HG02623 (cell line): ENCODE measurements around the gene TMEM31.

ENCODE experiments used
- ATAC-seq: cut with Tn5 transposase; IDR thresholded peaks from one replicate; pipeline ENCODE4 v1.9.1; 2021; ENCODE audit warnings: moderate library complexity; ENCODE audit not compliant: unreplicated experiment

TMEM31 gene, protein sequence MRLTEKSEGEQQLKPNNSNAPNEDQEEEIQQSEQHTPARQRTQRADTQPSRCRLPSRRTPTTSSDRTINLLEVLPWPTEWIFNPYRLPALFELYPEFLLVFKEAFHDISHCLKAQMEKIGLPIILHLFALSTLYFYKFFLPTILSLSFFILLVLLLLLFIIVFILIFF

DNA sequence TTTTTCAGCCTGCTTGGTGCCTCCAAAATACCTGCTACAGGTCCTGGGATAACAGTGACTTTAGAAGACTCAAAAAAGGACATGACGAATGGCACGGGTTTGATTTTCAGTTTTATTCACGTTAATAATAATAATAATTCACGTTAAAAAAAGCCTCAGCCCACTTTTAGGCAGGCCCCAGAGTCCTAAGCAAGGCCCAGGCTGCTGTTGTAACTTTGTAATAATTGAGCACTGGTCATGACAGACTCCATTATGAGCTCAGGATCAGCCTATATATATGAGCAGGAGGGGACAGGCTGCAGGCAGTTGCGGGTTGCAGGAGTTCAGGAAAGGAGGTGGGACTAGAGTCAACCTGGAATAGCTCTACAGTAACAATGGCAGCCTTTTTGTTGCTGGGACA, at the start of gene TMEM31:
Gene TMEM31, plus strand, starts transcription at position 301 of the 400 bp plus-strand sequence. CDS start 1,350 bp downstream, outside the sequence.
- ATAC-seq, result no peak

DNA sequence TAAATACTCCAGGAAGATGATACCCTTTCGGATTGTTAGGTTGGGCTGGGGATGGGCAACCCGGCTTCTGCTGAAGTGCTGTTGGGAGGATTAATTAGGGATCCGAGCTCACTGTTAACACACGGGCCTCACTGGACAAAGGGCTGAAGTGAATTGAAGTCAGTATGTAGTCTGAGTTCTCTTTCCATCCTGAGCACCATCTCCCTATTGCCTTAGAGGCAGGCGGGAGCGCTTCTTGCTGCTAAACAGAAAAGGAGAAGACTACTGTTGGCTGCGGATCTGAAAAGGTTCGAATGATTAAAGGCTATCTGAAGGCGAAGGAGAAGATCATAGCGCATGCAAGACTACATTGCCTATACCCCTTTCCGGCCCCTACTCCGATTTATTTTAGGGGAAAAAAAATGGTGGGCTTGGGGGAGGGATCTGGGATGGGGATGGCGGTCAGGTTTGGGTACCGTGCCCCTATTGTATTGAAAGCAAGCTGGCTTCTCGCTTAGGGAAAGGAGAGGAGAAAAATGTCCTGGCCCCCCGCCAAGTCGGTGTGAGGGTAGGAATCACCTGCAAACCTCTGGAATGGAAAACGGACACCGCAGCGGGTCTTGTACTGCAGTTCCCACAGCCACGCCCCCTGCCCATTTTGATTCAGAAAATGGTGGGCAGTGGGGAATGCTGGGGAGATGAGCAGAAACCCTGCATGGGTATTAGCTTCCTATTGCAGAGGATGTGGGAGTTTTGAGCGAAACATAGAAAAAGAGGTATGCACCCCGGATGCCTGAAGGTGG, 46.5 kb upstream of the TMEM31 start:
- no peak for ATAC-seq

DNA sequence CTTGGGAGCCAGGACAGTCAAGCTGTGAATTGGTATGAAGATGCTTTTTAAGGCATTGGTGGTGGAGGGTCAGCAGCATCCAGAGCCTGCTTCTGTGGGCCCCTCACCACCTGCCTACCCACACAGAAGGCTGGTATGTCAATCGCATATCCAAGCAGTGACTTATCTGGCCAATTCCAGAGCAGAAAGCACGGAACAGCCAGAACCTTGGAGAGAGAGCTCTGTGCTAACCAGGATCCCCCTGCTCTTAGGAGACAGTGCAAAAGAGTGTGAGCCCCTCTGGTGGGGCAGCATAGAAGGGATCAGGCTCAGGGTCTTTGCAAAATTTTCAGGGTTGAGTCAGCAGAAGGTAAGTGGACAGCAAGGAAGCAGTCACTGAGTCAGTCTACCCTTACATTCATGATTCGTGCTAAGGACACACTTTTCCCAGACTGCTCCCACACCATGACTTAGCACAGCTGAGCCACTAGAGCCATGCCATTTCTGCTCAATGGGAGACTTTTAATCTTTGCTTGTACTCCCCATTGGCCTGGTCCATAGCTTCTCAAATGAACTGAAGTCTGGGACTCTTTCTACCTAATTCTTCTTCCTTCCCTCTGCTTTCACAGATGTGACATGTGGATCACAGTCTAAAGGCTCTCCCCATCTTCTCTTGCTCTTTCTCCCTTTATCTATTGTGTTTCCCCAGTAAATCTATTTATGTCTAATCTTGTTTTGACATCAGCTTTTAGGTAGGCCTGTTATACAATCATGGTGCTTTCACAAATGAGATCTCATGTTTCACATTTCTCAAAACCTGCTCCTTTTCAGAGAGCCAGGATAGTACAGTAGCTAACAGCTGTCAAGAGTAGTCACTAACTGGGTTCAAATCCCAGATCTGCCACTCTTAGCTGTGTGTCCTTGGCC, 44.3 kb upstream of the TMEM31 start:
- ATAC-seq, result no peak

DNA sequence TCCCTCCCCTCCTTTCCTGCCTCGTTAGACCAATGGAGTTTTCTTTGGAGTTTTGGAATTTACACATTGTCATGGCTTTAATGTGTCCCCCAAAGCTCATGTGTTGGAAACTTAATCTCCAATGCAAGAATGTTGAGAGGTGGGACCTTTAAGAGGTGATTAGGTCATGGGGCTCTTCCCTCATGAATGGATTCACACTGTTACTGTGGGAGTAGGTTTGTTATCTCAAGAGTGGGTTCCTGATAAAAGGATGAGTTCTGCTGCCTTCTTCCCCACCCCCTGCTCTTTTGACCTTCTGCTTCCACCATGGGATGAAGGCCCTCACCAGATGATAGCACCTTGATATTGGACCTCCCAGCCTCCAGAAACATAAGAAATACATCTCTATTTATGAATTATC, 41.0 kb upstream of the TMEM31 start:
- no peak for ATAC-seq

DNA sequence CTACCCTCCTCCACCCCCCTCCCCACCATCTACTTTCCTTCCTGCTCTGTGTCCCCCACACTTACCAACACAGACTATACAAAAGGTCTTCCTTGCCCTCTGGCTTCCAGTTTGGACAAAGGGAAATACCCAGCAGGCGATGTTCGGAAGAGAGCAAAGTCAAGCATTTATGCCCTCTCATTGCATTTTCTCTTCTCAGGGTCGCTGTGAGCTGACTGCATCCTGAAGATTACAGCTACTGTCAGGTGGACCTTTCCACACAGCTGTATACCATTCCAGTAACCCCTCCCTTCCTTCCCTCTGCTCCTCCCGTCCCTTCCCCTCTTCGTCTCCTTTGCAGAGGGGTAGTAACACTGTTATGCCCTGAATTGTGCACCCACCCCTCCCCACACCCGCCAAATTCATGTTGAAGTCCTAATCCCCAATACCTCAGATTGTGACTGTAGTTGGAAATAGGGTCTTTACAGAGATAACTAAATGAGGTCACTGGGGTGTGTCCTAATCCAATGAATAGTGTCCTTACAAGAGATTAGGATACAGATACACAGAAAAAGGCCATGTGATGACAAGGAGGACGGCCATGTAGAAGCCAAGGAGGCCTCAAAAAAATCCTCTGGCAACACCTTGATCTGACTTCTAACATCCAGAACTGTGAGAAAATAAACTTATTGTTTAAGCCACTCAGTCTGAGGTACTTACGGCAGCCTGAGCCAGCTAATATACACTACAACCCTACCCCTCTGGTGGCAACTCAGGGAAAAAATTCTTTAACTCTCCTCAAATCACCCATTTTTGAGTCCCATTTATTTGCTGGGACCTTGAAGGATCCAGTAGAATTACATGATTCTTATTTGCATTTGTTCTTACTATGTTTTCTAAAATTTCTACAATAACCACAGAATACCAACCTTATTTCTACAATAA, 35.9 kb upstream of the TMEM31 start:
- ATAC-seq, result no peak

DNA sequence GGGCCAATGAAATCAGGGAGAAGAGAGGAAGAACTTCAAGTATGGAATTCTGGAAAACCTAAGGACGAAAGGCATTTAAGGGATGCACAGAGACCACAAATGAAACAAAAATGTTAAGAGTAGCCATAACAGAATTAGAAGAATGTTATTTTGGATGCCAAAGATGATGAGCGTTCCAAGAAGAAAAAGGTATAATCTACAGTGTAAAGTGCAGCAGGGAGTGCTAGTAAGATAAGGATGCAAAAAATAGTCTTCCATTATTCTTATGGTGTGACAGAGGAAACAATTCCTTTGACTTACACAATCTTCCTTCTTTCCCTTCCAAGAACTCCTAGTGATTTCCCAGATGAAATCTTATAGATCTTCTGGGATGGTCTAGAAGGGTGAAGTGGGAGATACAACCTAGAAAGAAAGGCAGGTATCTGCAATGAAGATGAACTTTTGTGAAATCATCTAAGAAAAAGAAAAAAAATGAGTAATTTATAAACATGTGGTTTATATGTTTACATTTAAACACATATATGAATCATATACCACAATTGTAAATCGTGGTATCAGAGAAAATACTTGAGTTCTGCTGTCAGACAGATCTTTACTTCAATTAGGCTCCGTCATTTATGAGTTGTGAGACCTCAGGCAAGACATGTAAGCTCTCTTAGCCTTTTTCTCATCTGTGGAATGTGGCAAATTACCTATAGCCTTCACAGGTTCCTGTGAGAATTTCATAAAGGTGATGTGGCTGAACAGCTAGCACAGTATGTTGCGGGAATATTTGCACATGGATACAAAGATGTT, 32.3 kb upstream of the TMEM31 start:
- no peak for ATAC-seq

DNA sequence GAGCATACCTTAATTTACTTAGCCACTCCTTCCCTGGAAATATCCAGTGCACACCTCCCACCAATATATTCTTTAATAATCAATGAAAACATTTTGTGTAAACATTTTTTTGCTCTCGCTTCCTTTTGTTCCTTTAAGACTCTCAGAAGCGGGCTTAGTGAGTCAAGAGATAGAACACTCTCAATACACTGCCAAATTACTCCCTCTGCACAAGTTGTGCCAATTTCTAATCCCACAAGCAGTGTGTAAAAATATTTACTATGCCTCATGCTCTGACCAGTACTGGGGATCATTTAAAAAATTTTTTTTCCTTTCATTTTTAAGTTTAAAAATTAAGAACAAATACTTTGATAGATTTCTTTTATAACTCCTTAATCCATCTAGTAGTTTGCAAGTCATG, 29.3 kb upstream of the TMEM31 start:
- ATAC-seq, result no peak

DNA sequence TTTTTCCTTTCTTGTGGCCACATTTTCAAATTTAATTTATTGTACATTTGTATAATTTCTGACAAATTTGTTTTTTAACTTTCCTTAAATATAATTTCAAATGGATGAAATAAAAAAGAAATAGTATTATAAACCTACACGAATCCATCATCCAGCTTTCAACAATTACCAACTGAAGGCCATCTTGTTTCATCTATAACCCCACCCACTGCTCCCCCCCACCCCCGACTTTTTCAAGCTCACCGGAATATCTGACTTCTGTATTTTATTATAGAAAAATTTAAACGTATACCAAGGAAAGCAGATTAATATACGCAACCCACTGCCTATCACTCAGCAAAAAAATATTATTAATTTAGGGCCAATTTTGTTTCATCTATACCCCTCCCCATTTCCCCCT, 25.3 kb upstream of the TMEM31 start:
- ATAC-seq, result no peak

DNA sequence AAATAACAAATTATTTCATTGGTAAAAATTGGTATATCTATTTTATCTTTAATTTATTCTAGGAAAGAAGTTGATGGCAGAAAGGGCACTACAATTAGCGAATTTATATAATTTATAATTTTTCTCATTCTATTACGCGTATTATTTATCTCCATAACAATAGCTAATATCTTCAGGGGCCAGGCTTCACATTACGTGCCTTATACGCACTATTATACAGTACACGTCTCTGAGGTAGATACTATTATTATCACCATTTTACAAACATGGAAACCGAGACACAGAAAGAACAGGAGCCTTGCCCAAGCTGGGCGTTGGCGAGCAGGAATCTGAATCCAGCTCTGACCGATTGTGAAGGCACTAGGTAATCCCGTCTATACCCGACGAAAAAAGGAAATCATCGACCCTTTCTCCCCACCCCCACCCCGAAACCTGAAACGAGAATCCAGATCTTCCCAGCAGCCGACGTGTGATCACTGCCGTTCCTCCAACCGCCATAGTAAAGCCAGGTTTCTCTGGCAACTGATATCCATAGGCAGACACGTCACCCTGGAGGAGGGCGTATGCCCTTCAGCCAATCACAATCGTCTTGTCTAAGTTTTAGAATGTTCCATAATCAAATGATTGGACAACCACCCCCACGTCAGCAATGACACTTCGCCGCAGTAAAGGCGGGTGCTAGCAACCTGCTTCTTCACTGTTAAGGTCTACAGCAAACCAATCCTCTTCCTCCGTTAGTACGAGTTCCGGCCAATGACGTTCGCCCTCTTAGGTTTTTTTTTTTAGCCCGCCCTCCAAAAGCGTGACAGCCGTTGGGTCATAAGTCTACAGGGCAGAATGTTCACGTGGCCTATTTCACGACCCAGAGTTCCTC, 24.3 kb upstream of the TMEM31 start, which contains the start of gene MORF4L2:
Gene MORF4L2, minus strand, starts transcription at position 501 of the 874 bp plus-strand sequence. CDS start 9,672 bp downstream, outside the sequence.
- ATAC-seq, result peak; percentile 91

DNA sequence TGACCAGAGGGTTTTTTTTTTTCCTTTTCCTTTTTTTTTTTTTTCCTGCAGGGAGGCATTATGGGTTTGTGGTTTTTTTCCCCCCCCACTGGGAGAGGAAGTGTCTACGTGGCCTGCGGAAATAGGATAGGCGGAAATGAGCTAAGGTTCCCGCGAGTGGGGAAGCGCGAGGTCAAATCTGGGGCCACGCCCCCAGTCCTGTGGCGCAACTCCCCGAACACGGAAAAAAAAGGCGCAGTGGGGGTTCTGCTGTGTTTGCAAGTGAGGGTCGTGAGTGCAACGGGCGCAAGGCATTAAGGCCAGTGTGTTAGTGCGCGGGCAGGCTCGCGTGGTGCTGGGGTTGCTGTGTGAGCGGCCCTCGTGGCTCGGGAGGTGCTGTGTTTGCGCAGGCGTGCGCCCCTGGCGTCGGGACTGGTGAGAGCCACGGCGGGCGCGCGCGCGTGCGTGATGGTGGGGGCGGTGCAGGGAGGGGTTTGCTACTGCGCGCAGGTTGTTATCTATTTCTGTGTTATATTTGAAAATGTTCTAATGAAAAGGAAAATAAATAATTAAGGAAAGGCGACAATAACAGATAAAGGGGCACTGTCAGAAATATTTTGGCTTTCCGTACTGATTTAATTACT, 23.5 kb upstream of the TMEM31 start:
- peak; percentile 48 for ATAC-seq

DNA sequence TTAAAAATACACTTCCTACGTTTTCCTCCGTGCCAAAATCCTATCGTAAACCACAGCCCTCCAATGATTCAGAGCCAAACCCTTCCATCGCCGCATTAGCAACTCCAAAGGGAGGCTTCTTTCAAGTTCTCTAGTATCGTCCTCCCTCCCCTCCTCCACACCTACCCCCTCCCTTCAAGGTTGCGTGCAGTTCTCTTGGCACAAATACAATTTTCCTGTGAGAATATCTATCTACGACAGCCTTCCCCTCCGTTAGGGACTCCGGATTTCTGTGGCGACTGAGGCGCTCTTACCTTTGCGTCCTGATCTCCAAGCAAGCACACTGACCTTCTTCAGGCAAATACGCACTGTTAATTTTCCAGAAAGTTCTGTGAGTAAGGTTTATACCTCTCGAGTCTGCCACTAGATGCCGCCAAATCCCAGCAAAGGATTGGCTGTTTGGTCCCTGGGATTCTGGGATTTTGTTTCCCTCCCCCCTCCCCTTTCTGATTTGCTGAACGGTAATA, 23.0 kb upstream of the TMEM31 start:
- ATAC-seq, result no peak

DNA sequence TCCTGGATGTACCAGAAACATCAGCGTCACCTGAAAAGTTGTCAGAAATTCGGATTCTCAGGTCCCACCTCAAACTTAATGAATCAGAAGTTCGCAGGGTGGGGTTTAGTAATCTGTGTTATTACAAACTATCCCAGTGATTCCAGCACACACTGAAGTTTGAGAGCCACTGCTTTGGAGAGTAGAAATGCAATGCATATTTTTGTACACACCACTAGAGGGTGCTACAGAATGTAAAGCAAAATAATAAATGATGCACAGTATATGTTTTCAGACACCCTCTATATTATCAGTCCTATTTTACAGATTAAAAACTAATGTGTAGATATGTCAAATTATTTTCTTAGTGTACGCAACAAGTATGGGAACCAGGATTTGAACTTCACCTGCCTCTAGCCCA, 21.8 kb upstream of the TMEM31 start:
- ATAC-seq, result no peak

DNA sequence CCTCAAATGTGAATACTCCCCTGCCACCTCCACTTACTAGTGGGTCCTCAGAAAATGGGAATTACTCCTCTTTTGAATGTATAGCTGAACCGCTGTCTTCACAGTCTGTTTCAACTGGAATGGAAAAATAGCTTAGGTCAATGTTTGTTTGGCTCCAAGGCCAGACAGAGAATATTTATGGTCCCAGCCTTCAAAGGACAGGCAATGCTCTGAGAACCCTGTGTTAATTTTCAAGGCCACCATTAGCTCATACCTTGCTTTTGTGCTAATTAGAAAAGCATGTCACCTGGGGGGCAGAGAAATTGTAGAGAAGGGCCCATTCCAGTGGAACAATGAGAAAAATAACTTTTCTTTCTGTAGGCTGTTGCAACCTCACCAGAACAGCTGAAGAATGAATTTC, 19.6 kb upstream of the TMEM31 start:
- ATAC-seq, result no peak

DNA sequence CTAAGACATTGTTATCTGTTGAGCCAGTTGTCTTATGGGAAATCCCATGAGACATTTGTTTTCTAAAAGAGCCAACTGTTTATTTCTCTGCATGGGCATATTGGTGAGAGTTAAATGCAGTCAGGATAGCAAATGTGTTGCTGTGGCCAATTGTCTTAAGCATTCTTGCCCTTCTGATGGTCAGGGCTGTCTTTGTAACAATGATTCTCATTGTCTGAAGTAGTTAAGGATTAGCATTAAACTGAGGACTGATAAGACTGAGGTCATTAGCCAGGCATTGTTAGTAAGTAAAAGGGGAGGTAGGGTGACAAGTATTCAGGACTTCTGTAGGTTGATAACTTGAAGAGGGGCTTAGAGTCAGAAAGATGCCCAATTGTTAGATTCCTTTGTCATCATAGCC, 13.0 kb upstream of the TMEM31 start:
- ATAC-seq, result no peak

DNA sequence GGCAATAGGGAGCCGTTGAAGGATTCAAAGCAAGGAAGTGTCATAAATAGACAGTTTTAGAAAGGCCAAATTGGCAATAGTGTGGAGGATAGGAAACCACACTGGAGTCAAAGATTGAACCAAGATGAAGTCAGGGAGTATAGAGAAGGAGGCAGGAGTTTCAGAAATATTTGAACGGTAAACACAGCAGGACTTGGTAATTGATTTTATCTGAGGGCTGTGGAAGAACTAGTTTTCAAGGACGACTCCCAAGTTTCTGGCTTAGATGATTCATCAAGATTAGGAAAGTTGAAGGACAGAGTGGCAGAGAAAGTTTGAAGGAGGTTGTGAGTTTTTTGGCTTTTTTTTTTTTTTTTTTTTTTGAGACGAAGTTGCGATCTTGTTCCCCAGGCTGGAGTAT, 11.5 kb upstream of the TMEM31 start:
- ATAC-seq, result no peak

DNA sequence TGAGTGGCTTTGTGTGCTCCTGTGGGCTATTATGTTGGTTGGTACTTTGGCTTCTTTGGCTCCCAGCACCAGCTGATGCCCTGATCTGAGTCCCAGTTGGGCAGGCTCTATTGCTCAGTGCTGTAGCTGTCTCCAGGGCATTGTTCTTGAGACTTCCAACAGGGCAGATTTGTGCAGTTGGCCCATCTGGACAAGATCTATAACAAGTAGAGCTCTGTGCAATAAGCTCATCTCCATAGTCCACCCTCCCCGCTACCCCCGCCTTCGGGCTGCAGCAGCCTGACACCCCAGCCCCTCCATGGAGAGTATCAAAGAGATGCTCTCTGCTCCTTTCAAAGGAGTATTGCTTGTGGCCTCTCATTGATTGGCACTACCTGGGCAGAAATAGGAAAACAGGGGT, 5.8 kb upstream of the TMEM31 start:
- no peak for ATAC-seq

DNA sequence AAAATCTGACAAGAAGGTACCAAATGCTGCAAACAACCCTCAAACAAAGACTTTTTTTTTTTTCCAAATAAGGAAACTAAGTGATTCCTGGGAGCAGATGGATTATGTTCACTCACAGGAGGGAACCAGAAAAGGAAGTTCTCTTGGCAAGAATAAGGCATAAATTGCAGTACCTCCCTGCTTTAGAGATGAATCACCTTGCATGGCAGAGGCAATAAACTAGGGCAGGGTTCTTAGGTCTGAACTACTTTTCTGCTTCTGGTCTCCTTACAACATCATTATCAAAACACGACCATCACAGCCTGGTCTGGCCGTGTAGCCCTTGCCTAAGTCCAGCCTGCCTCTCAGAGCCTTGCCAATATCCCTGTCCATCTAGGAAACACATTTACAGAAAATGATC, 6.3 kb downstream of the TMEM31 start:
- ATAC-seq, result no peak

DNA sequence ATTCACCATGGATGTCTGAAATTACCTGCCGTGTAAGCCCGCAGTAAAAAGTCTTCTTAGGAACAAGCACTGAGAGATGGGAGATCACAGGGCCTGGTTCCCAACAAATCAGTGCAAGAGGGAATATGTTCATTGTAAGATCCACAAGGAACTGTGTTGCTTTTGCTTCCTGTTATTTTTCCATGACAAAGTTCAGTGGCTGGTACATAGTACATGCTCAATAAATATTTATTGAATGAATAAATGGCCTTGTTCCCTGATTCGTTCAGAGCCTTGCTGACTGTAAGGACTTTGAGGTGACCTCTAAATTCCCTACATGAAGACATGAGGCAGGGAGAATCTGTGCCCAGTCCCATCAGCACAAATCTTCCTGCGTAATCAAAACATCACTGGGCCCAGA, 7.4 kb downstream of the TMEM31 start:
- ATAC-seq, result no peak
